Panc1 (cell line): ENCODE results near the gene CNTN5. TPM values are rescaled to one million over a fixed set of nuclear protein-coding genes. Genes with fewer than 3 reads are reported as not detected.

Source experiments
- ATAC-seq: fragments of 200-7000 bp; cut with Tn5 transposase; 2 replicates; pipeline ENCODE4 v1.9.1; 2020; ENCODE audit warnings: mild to moderate bottlenecking, moderate library complexity
- BruUV-seq: library from RNA; stranded (reverse); fragments of 400-500 nt; replicated peaks from 2 replicates; lab custom pipeline; 2021; lab: Mats Ljungman, UMichigan
- CTCF ChIA-PET: fragments of 300-600 bp; sonication (Branson Sonifier 250); formaldehyde crosslinking; loops from one replicate; lab custom pipeline; 2022; ENCODE audit warnings: antibody characterized with exemption; lab: Charles Lee
- POLR2A ChIA-PET: fragments of 300-600 bp; sonication (Branson Sonifier 250); formaldehyde crosslinking; loops from one replicate; lab custom pipeline; 2022; ENCODE audit warnings: antibody characterized with exemption; lab: Charles Lee
- DNase-seq: peaks from one replicate; pipeline ENCODE4 v3.0.0-alpha.2; 2010; ENCODE audit warnings: low read depth, low spot score
- H3K27ac ChIP-seq: 2 replicates; pipeline ENCODE4 v1.5.1; 2011; ENCODE audit warnings: mild to moderate bottlenecking, low read length, inconsistent platforms
- H3K27me3 ChIP-seq: fragments of 200-500 bp; sonication (Bioruptor generic); 2 replicates; pipeline ENCODE4 v1.6.0; 2014; ENCODE audit warnings: low read length, inconsistent platforms; ENCODE audit not compliant: control insufficient read depth, insufficient read depth
- H3K36me3 ChIP-seq: fragments of 200-500 bp; sonication (Bioruptor generic); 2 replicates; pipeline ENCODE4 v1.5.1; 2014; ENCODE audit warnings: inconsistent platforms, mild to moderate bottlenecking, low read length, moderate library complexity; ENCODE audit not compliant: control insufficient read depth, insufficient read depth
- H3K4me1 ChIP-seq: 2 replicates; pipeline ENCODE4 v1.5.1; 2011; ENCODE audit warnings: inconsistent platforms, mild to moderate bottlenecking, low read length, moderate library complexity; ENCODE audit not compliant: control insufficient read depth, insufficient read depth
- H3K4me3 ChIP-seq, 2 experiments: 2 replicates each; pipeline ENCODE4 v1.5.1; 2011 to 2012; ENCODE audit warnings: low read depth in 2 of 2, low read length in 2 of 2, mild to moderate bottlenecking in 2 of 2, inconsistent platforms in 1 of 2, moderate library complexity in 1 of 2
- H3K9me3 ChIP-seq: fragments of 200-500 bp; sonication (Bioruptor generic); 2 replicates; pipeline ENCODE4 v1.5.1; 2014; ENCODE audit warnings: low read depth, mild to moderate bottlenecking, inconsistent platforms, low read length, moderate library complexity; ENCODE audit not compliant: control insufficient read depth, insufficient read depth
- CTCF ChIP-seq: fragments of 450-650 bp; IDR thresholded peaks from 2 replicates; pipeline ENCODE4 v1.5.1; 2017; ENCODE audit warnings: mild to moderate bottlenecking
- POLR2AphosphoS5 ChIP-seq: IDR thresholded peaks from 2 replicates; pipeline ENCODE4 v1.6.1; 2012; ENCODE audit warnings: mild to moderate bottlenecking, low read depth, low read length, moderate library complexity
- REST ChIP-seq, 2 experiments: IDR thresholded peaks; 2 replicates each; pipeline ENCODE4 v1.6.1; 2011 to 2012; ENCODE audit warnings: low read depth in 2 of 2, control low read depth in 1 of 2, low read length in 1 of 2, mild to moderate bottlenecking in 1 of 2, moderate library complexity in 1 of 2; ENCODE audit not compliant: insufficient read depth in 1 of 2
- SIN3A ChIP-seq: IDR thresholded peaks from 2 replicates; pipeline ENCODE4 v1.6.1; 2012; ENCODE audit warnings: low read depth, mild to moderate bottlenecking, low read length, moderate library complexity, borderline replicate concordance; ENCODE audit not compliant: insufficient read depth
- TCF7L2 ChIP-seq: IDR thresholded peaks from 2 replicates; pipeline ENCODE4 v1.6.1; 2011; ENCODE audit warnings: mild to moderate bottlenecking, low read depth, low read length, inconsistent platforms
- in situ Hi-C: cut with HindIII; loops from 2 replicates; pipeline ENCODE4 v1.10.0; 2016; ENCODE audit warnings: low sequenced_read_pairs, low pct_unique_long_range_greater_than_20kb
- intact Hi-C: fragments of 100-400 bp; cut with micrococcal nuclease; formaldehyde crosslinking; loops from one replicate; pipeline ENCODE4 v1.10.0; 2022; ENCODE audit not compliant: unreplicated experiment
- total RNA-seq: library from RNA; stranded (reverse); gene quantifications from one replicate; pipeline ENCODE4 v1.2.1, GENCODE V29; 2021; ENCODE audit not compliant: unreplicated experiment

CNTN5 gene
- total RNA-seq, 1 experiment from 2014 or later: not detected

- H3K4me3 ChIP-seq: no peak overlapping the region
- in situ Hi-C loops: no loop called here
Measured at GRCh38 chr11:99918761-99919160, 898.0 kb downstream of the CNTN5 start.

GRCh38 chr11:99920956-99921355 is 900.2 kb downstream of the CNTN5 start:
- Histone ChIP-seq H3K4me1 (no peaks in the 10 kb centered on the region), H3K27me3 (no peaks in the 10 kb centered on the region), H3K36me3 (no peaks in the 10 kb centered on the region), H3K9me3 (peaks cover 22% of the 10 kb centered on the region), H3K27ac (no peak overlapping the region), H3K4me3 (no peak overlapping the region)
- no peak for ATAC-seq
- no TSS peak for BruUV-seq
- TF ChIP-seq REST (IDR thresholded peaks at IDR 0.05; ENCODE audit: insufficient read depth in 1 of 2, low read depth in 2 of 2, low read length in 1 of 2) (no peak), SIN3A (no peak), TCF7L2 (no peak), CTCF (no peak), POLR2AphosphoS5 (no peak)
- POLR2A ChIA-PET: no interaction called here
- no peak for DNase-seq
- CTCF ChIA-PET: no interaction called here
- in situ Hi-C loops: no loop called here
- intact Hi-C loops: no loop called here

More at GRCh38 chr11:99918761-99919160, 898.0 kb downstream of the CNTN5 start:
- Histone ChIP-seq H3K27ac (no peak overlapping the region), H3K27me3 (no peaks in the 10 kb centered on the region), H3K36me3 (no peaks in the 10 kb centered on the region), H3K9me3 (peaks cover 22% of the 10 kb centered on the region), H3K4me1 (no peaks in the 10 kb centered on the region)
- TF ChIP-seq TCF7L2: no peak
- no peak for TF ChIP-seq CTCF
- TF ChIP-seq REST (IDR thresholded peaks at IDR 0.05; ENCODE audit: insufficient read depth in 1 of 2, low read depth in 2 of 2, low read length in 1 of 2): no peak
- TF ChIP-seq SIN3A: no peak
- TF ChIP-seq POLR2AphosphoS5: no peak
- ChIA-PET CTCF (no interaction called here), POLR2A (no interaction called here)
- no peak for DNase-seq
- no TSS peak for BruUV-seq
- ATAC-seq: no peak
- intact Hi-C loops: no loop called here
